ENCODE measurements around the gene CYB5B.

DNA sequence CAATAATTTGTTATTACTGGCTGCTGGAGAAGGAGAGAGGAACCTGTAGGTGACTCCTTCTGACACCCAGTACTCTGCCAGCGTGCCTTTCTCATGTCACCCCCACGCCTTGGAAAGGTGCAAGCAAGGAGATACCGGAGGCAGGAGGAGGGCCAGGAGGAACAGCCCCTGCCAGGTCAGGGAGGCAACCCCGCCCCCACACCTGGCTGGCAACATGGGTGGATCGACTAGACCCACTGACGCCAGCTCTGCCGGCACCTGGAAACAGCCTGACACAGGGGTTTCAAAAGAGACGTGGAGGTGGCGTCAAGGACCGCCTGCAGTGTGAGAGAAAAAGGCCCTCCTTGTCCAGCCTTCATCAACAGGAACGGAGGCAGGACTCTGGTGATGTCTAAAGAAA, 62.3 kb downstream of the CYB5B start:
- TF ChIP-seq, protein P1, sequence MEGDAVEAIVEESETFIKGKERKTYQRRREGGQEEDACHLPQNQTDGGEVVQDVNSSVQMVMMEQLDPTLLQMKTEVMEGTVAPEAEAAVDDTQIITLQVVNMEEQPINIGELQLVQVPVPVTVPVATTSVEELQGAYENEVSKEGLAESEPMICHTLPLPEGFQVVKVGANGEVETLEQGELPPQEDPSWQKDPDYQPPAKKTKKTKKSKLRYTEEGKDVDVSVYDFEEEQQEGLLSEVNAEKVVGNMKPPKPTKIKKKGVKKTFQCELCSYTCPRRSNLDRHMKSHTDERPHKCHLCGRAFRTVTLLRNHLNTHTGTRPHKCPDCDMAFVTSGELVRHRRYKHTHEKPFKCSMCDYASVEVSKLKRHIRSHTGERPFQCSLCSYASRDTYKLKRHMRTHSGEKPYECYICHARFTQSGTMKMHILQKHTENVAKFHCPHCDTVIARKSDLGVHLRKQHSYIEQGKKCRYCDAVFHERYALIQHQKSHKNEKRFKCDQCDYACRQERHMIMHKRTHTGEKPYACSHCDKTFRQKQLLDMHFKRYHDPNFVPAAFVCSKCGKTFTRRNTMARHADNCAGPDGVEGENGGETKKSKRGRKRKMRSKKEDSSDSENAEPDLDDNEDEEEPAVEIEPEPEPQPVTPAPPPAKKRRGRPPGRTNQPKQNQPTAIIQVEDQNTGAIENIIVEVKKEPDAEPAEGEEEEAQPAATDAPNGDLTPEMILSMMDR (IDR thresholded peaks at IDR 0.05; ENCODE audit: low read length): no peak
- TF ChIP-seq EZH2 (optimal IDR thresholded peaks at IDR 0.05; ENCODE audit: low read depth, low read length): no peak
